ENCODE data around the gene REPS1. TPM values are rescaled to one million over a fixed set of nuclear protein-coding genes. Genes with fewer than 3 reads are reported as not detected.

REPS1 gene
- polyA plus RNA-seq, 1 experiment = 27.2 TPM

DNA sequence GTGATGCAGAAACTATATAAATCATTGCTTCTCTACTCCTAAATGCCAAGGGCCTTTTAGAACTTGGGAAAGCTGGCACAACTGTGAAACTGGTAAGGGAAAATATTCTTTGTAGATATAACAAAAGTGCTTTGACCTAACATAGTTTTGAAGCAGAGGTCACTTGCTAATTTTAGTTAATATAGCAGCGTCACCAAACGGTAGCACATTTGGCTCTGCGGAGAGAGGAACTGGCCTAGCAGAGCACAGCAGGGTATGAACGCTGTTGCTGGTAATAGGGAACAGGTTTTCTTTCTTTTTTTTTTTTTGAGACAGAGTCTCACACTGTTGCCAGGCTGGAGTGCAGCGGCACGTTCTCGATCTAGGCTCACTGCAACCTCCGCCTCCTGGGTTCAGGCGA, 124.7 kb downstream of the REPS1 start:
- Histone ChIP-seq H3K36me3 (ENCODE audit: control insufficient read depth, insufficient read depth, low read length) (no peaks in the 10 kb centered on the region), H3K4me3 (ENCODE audit: low read depth, low read length) (no peak overlapping the region), H3K27me3 (ENCODE audit: control insufficient read depth, insufficient read depth, low read length) (no peaks in the 10 kb centered on the region; the same call in 1 of the 2 replicates)
- POLR2A ChIA-PET = no interaction called here
- TF ChIP-seq, protein P1, sequence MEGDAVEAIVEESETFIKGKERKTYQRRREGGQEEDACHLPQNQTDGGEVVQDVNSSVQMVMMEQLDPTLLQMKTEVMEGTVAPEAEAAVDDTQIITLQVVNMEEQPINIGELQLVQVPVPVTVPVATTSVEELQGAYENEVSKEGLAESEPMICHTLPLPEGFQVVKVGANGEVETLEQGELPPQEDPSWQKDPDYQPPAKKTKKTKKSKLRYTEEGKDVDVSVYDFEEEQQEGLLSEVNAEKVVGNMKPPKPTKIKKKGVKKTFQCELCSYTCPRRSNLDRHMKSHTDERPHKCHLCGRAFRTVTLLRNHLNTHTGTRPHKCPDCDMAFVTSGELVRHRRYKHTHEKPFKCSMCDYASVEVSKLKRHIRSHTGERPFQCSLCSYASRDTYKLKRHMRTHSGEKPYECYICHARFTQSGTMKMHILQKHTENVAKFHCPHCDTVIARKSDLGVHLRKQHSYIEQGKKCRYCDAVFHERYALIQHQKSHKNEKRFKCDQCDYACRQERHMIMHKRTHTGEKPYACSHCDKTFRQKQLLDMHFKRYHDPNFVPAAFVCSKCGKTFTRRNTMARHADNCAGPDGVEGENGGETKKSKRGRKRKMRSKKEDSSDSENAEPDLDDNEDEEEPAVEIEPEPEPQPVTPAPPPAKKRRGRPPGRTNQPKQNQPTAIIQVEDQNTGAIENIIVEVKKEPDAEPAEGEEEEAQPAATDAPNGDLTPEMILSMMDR (IDR thresholded peaks at IDR 0.05; ENCODE audit: insufficient read depth, low read depth, low read length) = no peak
- CTCF ChIA-PET = interaction anchor here (0.6 kb wide), 1 partner anchor 24 kb away, joined by 4 read pairs; no protein-coding TSS in a partner anchor
- DNase-seq (ENCODE audit: low read depth) = no peak

GRCh38 chr6:138862456-138862855, 125.6 kb downstream of the REPS1 start:
- TF ChIP-seq, protein P1 (IDR thresholded peaks at IDR 0.05; ENCODE audit: insufficient read depth, low read depth, low read length) = no peak
- H3K36me3 ChIP-seq (ENCODE audit: control insufficient read depth, insufficient read depth, low read length) = no peaks in the 10 kb centered on the region
- DNase-seq (ENCODE audit: low read depth) = no peak
- H3K4me3 ChIP-seq (ENCODE audit: low read depth, low read length) = no peak overlapping the region
- ChIA-PET CTCF (interaction anchor here (0.5 kb wide), 1 partner anchor 19 kb away, joined by 3 read pairs; no protein-coding TSS in a partner anchor), POLR2A (no interaction called here)
- no peaks in the 10 kb centered on the region; the same call in 1 of the 2 replicates for H3K27me3 ChIP-seq (ENCODE audit: control insufficient read depth, insufficient read depth, low read length)

GRCh38 chr6:138857775-138858174, 130.3 kb downstream of the REPS1 start:
- Histone ChIP-seq H3K4me3 (ENCODE audit: low read depth, low read length) (no peak overlapping the region), H3K27me3 (ENCODE audit: control insufficient read depth, insufficient read depth, low read length) (peaks cover 2% of the 10 kb centered on the region), H3K36me3 (ENCODE audit: control insufficient read depth, insufficient read depth, low read length) (no peaks in the 10 kb centered on the region)
- ChIA-PET CTCF (no interaction called here), POLR2A (no interaction called here)
- TF ChIP-seq, protein P1 (IDR thresholded peaks at IDR 0.05; ENCODE audit: insufficient read depth, low read depth, low read length) = no peak
- DNase-seq (ENCODE audit: low read depth) = no peak

GRCh38 chr6:138856654-138857053, 131.4 kb downstream of the REPS1 start:
- H3K27me3 ChIP-seq (ENCODE audit: control insufficient read depth, insufficient read depth, low read length) = peaks cover 2% of the 10 kb centered on the region
- POLR2A ChIA-PET = no interaction called here
- H3K4me3 ChIP-seq (ENCODE audit: low read depth, low read length) = no peak overlapping the region
- no peak for DNase-seq (ENCODE audit: low read depth)
- H3K36me3 ChIP-seq (ENCODE audit: control insufficient read depth, insufficient read depth, low read length) = no peaks in the 10 kb centered on the region
- CTCF ChIA-PET = no interaction called here
- TF ChIP-seq, protein P1 (IDR thresholded peaks at IDR 0.05; ENCODE audit: insufficient read depth, low read depth, low read length) = no peak

Other genes starting within 250 kb of the REPS1 start
- gene CCDC28A, start 214.5 kb downstream of the REPS1 start, polyA plus RNA-seq (2011; rRNA removed) = 7.3 and 17.3 TPM in 2 replicates
- not detected in 2 replicates for gene ECT2L, start 192.2 kb downstream of the REPS1 start, polyA plus RNA-seq (2011; rRNA removed)
- 13.1 and 23.1 TPM in 2 replicates for gene ABRACL, start 40.5 kb upstream of the REPS1 start, polyA plus RNA-seq (2011; rRNA removed)
- 9.5 and 14.2 TPM in 2 replicates for gene HECA, start 146.8 kb upstream of the REPS1 start, polyA plus RNA-seq (2011; rRNA removed)